ENCODE data around the gene DUS2. TPM values are rescaled to one million over a fixed set of nuclear protein-coding genes. Genes with fewer than 3 reads are reported as not detected.
"Not testable (repeated sequence)": the region's sequence is repeated elsewhere in the genome, so short reads cannot be mapped to it uniquely, and the experiment has no call there.

The DUS2 gene
- total RNA-seq, 1 donor from 2014 or later = 16.4 TPM

DNA sequence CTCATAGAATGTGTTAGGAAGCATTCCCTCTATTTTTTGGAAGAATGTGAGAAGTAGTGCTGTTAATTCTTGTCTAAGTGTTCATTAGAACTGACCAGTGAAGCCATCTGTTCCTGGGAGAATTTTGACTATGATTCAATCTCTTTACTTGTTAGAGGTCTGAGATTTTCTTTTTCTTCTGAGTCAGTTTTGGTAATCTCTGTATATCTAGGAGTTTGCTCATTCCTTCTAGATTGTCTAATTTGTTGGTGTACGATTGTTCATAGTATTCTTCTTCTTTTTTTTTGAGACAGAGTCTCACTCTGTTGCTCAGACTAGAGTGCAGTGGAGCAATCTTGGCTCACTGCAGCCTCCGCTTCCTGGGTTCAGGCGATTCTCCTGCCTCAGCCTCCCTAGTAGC, 82.5 kb downstream of the DUS2 start:
- no peak for DNase-seq (ENCODE audit: low spot score)
- peaks cover 5% of the 10 kb centered on the region for H3K9me3 Mint-ChIP-seq (ENCODE audit: unreplicated experiment)
- no peak overlapping the region for H3K4me3 Mint-ChIP-seq (ENCODE audit: unreplicated experiment)
- H3K4me1 Mint-ChIP-seq (ENCODE audit: unreplicated experiment) = no peaks in the 10 kb centered on the region
- peaks cover 3% of the 10 kb centered on the region for H3K27me3 Mint-ChIP-seq (ENCODE audit: unreplicated experiment)
- no peak overlapping the region for H3K27ac Mint-ChIP-seq (ENCODE audit: unreplicated experiment)
- TF ChIP-seq CTCF (IDR thresholded peaks at IDR 0.05; ENCODE audit: unreplicated experiment) = no peak
- H3K36me3 Mint-ChIP-seq (ENCODE audit: low read depth, unreplicated experiment) = peaks cover 18% of the 10 kb centered on the region

DNA sequence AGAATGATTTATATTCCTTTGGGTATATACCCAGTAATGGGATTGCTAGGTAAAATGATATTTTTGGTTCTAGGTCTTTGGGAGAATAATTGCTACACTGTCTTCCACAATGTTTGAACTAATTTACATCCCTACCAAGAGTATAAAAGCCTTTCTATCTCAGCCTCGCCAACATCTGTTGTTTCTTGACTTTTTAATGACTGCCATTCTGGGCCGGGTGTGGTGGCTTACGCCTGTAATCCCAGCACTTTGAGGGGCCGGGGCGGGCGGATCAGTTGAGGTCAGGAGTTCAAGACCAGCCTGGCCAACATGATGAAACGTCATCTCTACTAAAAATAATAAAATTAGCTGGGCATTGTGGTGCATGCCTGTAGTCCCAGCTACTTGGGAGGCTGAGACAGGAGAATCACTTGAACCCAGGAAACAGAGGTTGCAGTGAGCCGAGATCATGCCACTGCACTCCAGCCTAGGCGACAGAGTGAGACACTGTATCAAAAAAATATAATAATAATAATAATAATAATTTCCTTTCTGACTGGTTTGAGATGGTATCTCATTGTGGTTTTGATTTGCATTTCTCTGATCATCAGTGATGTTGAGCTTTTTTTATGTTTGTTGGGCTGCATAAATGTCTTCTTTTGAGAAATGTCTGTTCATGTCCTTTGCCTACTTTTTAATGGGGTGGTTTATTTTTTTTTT, 84.3 kb downstream of the DUS2 start:
- not testable (repeated sequence) for H3K4me1 Mint-ChIP-seq (ENCODE audit: unreplicated experiment); H3K4me3 Mint-ChIP-seq (ENCODE audit: unreplicated experiment); H3K27me3 Mint-ChIP-seq (ENCODE audit: unreplicated experiment); DNase-seq (ENCODE audit: low spot score); H3K9me3 Mint-ChIP-seq (ENCODE audit: unreplicated experiment); H3K27ac Mint-ChIP-seq (ENCODE audit: unreplicated experiment)
- peaks cover 27% of the 10 kb centered on the region for H3K36me3 Mint-ChIP-seq (ENCODE audit: low read depth, unreplicated experiment)

DNA sequence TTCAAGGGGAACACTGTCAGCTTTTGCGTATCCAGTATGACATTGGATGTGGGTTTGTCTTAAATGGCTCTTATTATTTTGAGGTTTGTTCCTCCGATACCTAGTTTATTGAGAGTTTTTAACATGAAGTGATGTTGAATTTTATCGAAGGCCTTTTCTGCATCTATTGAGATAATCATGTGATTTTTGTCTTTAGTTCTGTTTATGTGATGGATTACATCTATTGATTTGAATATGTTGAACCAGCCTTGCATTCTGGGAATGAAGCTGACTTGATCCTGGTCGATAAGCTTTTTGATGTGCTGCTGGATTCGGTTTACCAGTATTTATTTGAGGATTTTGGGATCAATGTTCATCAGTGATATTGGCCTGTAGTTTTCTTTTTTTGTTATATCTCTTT, 86.1 kb downstream of the DUS2 start:
- Mint-ChIP-seq H3K4me3 (ENCODE audit: unreplicated experiment) (peak overlapping the region; percentile 65), H3K36me3 (ENCODE audit: low read depth, unreplicated experiment) (peaks cover 27% of the 10 kb centered on the region)
- not testable (repeated sequence) for H3K27me3 Mint-ChIP-seq (ENCODE audit: unreplicated experiment); H3K4me1 Mint-ChIP-seq (ENCODE audit: unreplicated experiment); DNase-seq (ENCODE audit: low spot score); H3K9me3 Mint-ChIP-seq (ENCODE audit: unreplicated experiment); H3K27ac Mint-ChIP-seq (ENCODE audit: unreplicated experiment)

DNA sequence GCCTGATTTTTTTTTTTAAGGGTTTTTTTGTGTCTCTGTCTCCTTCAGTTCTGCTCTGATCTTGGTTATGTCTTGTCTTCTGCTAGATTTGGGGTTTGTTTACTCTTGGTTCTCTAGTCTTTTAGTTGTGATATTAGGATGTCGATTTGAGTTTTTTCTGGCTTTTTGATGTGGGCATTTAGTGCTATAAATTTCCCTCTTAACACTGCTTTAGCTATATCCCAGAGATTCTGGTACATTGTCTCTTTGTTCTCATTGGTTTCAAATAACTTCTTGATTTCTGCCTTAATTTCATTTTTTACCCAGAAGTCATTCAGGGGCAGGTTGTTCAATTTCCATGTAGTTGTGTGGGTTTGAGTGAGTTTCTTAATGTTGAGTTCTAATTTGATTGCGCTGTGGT, 87.5 kb downstream of the DUS2 start:
- H3K4me1 Mint-ChIP-seq (ENCODE audit: unreplicated experiment); H3K27me3 Mint-ChIP-seq (ENCODE audit: unreplicated experiment); H3K9me3 Mint-ChIP-seq (ENCODE audit: unreplicated experiment); H3K27ac Mint-ChIP-seq (ENCODE audit: unreplicated experiment); H3K4me3 Mint-ChIP-seq (ENCODE audit: unreplicated experiment); DNase-seq (ENCODE audit: low spot score): not testable (repeated sequence)
- H3K36me3 Mint-ChIP-seq (ENCODE audit: low read depth, unreplicated experiment) = peaks cover 24% of the 10 kb centered on the region

DNA sequence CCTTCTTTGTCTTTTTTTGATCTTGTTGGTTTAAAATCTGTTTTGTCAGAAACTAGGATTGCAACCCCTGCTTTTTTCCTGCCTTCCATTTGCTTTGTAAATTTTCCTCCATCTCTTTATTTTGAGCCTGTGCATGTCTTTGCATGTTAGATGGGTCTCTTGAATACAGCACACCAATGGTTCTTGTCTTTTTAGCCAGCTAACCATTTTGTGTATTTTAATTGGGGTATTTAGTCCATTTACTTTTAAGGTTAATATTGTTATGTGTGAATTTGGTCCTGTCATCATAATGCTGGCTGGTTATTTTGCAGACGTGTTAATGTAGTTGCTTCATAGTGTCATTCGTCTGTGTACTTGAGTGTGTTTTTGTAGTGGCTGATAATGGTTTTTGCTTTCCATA, 88.3 kb downstream of the DUS2 start:
- Mint-ChIP-seq H3K9me3 (ENCODE audit: unreplicated experiment) (peaks cover 5% of the 10 kb centered on the region), H3K27ac (ENCODE audit: unreplicated experiment) (no peak overlapping the region), H3K4me3 (ENCODE audit: unreplicated experiment) (no peak overlapping the region), H3K27me3 (ENCODE audit: unreplicated experiment) (peaks cover 3% of the 10 kb centered on the region), H3K36me3 (ENCODE audit: low read depth, unreplicated experiment) (peaks cover 24% of the 10 kb centered on the region), H3K4me1 (ENCODE audit: unreplicated experiment) (no peaks in the 10 kb centered on the region)
- no peak for TF ChIP-seq CTCF (IDR thresholded peaks at IDR 0.05; ENCODE audit: unreplicated experiment)
- no peak for DNase-seq (ENCODE audit: low spot score)

DNA sequence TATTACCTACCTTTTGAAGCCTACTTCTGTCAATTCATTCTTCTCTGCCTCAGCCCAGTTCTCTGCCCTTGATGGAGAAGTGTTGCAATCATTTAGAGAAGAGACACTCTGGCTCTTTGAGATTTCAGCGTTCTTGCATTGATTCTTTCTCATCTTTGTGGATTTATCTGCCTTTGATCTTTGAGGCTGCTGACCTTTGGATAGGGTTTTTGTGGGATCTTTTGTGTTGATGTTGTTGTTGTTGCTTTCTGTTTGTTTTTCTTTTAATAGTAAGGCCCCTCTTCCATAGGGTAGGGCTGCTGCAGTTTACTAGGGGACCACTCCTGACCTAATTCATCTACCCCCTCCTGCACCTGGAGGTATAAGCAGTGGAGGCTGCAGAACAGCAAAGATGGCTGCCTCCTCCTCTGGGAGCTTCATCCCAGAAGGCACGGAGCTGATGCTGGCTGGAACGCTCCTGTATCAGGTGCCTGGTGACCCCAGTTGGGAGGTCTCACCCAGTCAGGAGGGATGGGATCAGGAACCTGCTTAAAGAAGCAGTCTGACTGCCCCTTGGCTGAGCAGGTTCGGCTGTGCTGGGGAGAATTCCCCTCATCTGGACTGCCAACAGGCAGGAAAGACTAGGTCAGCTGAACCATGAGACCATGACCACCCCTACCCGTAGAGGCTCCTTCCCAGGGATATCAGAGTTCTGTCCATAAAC, 90.1 kb downstream of the DUS2 start:
- Mint-ChIP-seq H3K27me3 (ENCODE audit: unreplicated experiment) (no peaks in the 10 kb centered on the region), H3K4me1 (ENCODE audit: unreplicated experiment) (no peaks in the 10 kb centered on the region), H3K27ac (ENCODE audit: unreplicated experiment) (no peak overlapping the region), H3K9me3 (ENCODE audit: unreplicated experiment) (peaks cover 5% of the 10 kb centered on the region), H3K36me3 (ENCODE audit: low read depth, unreplicated experiment) (peaks cover 24% of the 10 kb centered on the region), H3K4me3 (ENCODE audit: unreplicated experiment) (peak overlapping the region; percentile 0)
- no peak for DNase-seq (ENCODE audit: low spot score)
- no peak for TF ChIP-seq CTCF (IDR thresholded peaks at IDR 0.05; ENCODE audit: unreplicated experiment)

Data from endothelial cell (in vitro differentiated cells).